HCT116 (cell line): ENCODE measurements around the gene MMS22L. TPM values are rescaled to one million over a fixed set of nuclear protein-coding genes. Genes with fewer than 3 reads are reported as not detected.

Experiments
- ATAC-seq: fragments of 200-7000 bp; cut with Tn5 transposase; 2 replicates; pipeline ENCODE4 v1.9.1; 2020; ENCODE audit warnings: mild to moderate bottlenecking, moderate library complexity
- BruUV-seq: library from RNA; stranded (reverse); fragments of 400-500 nt; replicated peaks from 2 replicates; lab custom pipeline; 2021; lab: Mats Ljungman, UMichigan
- CTCF ChIA-PET: fragments of 300-600 bp; sonication (Branson Sonifier 250); formaldehyde crosslinking; loops from one replicate; lab custom pipeline; 2021; ENCODE audit warnings: antibody characterized with exemption; lab: Charles Lee
- POLR2A ChIA-PET: fragments of 300-600, 350-600 bp; sonication (Branson Sonifier 250); formaldehyde crosslinking; loops from one replicate; lab custom pipeline; 2021; ENCODE audit warnings: antibody characterized with exemption; lab: Charles Lee
- RAD21 ChIA-PET, 2 experiments: fragments of 300-600 bp; sonication (Branson Sonifier 250); formaldehyde crosslinking; loops; one replicate each; lab custom pipeline; 2023; ENCODE audit warnings: low total read pairs in 2 of 2; ENCODE audit not compliant: uncharacterized antibody in 2 of 2, unreplicated experiment in 2 of 2, low non-redundant PET in 1 of 2; lab: Charles Lee
- DNase-seq: peaks from one replicate; pipeline ENCODE4 v3.0.0-alpha.2; 2010; ENCODE audit warnings: low read depth, low spot score
- H2AFZ ChIP-seq: fragments of 200-600 bp; shearing (Covaris generic), sonication (generic); 2 replicates; pipeline ENCODE4 v1.6.1; 2017; ENCODE audit warnings: low read depth, mixed run types, mixed read lengths, antibody characterized with exemption, low read length; ENCODE audit not compliant: poor library complexity, severe bottlenecking
- H3K27ac ChIP-seq: 2 replicates; pipeline ENCODE4 v1.5.1; 2012; ENCODE audit warnings: low read depth, low read length
- H3K27me3 ChIP-seq: fragments of 200-600 bp; sonication (generic); 2 replicates; pipeline ENCODE4 v1.6.1; 2016; ENCODE audit warnings: mixed run types, low read length, mixed read lengths; ENCODE audit not compliant: insufficient read depth
- H3K36me3 ChIP-seq, 2 experiments: fragments of 200-500 bp in 1 of 2; fragments of 200-600 bp in 1 of 2; sonication (Bioruptor generic) in 1 of 2; sonication (generic) in 1 of 2; 2 replicates each; pipeline versions ENCODE4 v1.5.1 to v1.6.1; 2014 to 2016; ENCODE audit warnings: low read length in 2 of 2, inconsistent platforms in 1 of 2, mixed read lengths in 1 of 2, mixed run types in 1 of 2; ENCODE audit not compliant: insufficient read depth in 2 of 2, control insufficient read depth in 1 of 2
- H3K4me1 ChIP-seq, 2 experiments: fragments of 200-600 bp in 1 of 2; sonication (generic) in 1 of 2; 2 replicates each; pipeline versions ENCODE4 v1.5.1 to v1.6.1; 2012 to 2017; ENCODE audit warnings: low read length in 2 of 2, inconsistent platforms in 1 of 2, mild to moderate bottlenecking in 1 of 2, mixed read lengths in 1 of 2, mixed run types in 1 of 2, moderate library complexity in 1 of 2; ENCODE audit not compliant: insufficient read depth in 2 of 2, control insufficient read depth in 1 of 2
- H3K4me2 ChIP-seq: fragments of 200-600 bp; sonication (generic); 2 replicates; pipeline ENCODE4 v1.6.1; 2017; ENCODE audit warnings: mixed run types, low read length, mixed read lengths
- H3K4me3 ChIP-seq, 2 experiments: fragments of 200-600 bp in 1 of 2; sonication (generic) in 1 of 2; replicated peaks in 1 of 2; 2 replicates each; pipeline ENCODE4 v1.5.1; 2011 to 2016; ENCODE audit warnings: low read length in 2 of 2, control low read depth in 1 of 2, low read depth in 1 of 2, mild to moderate bottlenecking in 1 of 2, mixed read lengths in 1 of 2, mixed run types in 1 of 2
- H3K79me2 ChIP-seq: fragments of 200-600 bp; sonication (generic); 2 replicates; pipeline ENCODE4 v1.6.1; 2017; ENCODE audit warnings: mild to moderate bottlenecking, mixed run types, low read length, moderate library complexity, mixed read lengths; ENCODE audit not compliant: insufficient read depth
- H3K9ac ChIP-seq: fragments of 200-600 bp; sonication (generic); 2 replicates; pipeline ENCODE4 v1.6.1; 2016; ENCODE audit warnings: low read length, mixed read lengths
- H3K9me2 ChIP-seq: fragments of 200-600 bp; sonication (generic), shearing (Covaris generic); 2 replicates; pipeline ENCODE4 v1.6.1; 2017; ENCODE audit warnings: mixed run types, mild to moderate bottlenecking, moderate library complexity; ENCODE audit not compliant: insufficient read depth
- H3K9me3 ChIP-seq, 2 experiments: fragments of 200-500 bp in 1 of 2; fragments of 200-600 bp in 1 of 2; sonication (Bioruptor generic) in 1 of 2; sonication (generic) in 1 of 2; 2 replicates each; pipeline ENCODE4 v1.6.1; 2014 to 2017; ENCODE audit warnings: low read length in 2 of 2, mixed read lengths in 2 of 2, inconsistent platforms in 1 of 2, low read depth in 1 of 2, mild to moderate bottlenecking in 1 of 2, mixed run types in 1 of 2, moderate library complexity in 1 of 2; ENCODE audit not compliant: control insufficient read depth in 1 of 2, insufficient read depth in 1 of 2
- H4K20me1 ChIP-seq: fragments of 200-600 bp; sonication (generic), shearing (Covaris generic); 2 replicates; pipeline ENCODE4 v1.6.1; 2017; ENCODE audit warnings: mixed run types, mild to moderate bottlenecking, moderate library complexity; ENCODE audit not compliant: insufficient read depth
- ELF1 ChIP-seq: IDR thresholded peaks from 2 replicates; pipeline ENCODE4 v1.6.1; 2012; ENCODE audit warnings: low read depth, borderline replicate concordance
- EZH2 ChIP-seq: fragments of 200-600 bp; sonication (generic); IDR thresholded peaks from 2 replicates; pipeline ENCODE4 v1.6.1; 2017; ENCODE audit warnings: antibody characterized with exemption, mixed run types
- EZH2phosphoT487 ChIP-seq: fragments of 200-600 bp; IDR thresholded peaks from 2 replicates; pipeline ENCODE4 v1.6.1; 2018; ENCODE audit warnings: antibody characterized with exemption, borderline replicate concordance
- FOSL1 ChIP-seq: IDR thresholded peaks from 2 replicates; pipeline ENCODE4 v1.6.1; 2012; ENCODE audit warnings: low read depth
- POLR2A ChIP-seq: IDR thresholded peaks from 2 replicates; pipeline ENCODE4 v1.7.0; 2011; ENCODE audit warnings: borderline replicate concordance; ENCODE audit not compliant: insufficient read depth, insufficient read length; ENCODE audit errors: extremely low read depth
- RAD21 ChIP-seq: IDR thresholded peaks from 2 replicates; pipeline ENCODE4 v1.6.1; 2012; ENCODE audit warnings: low read depth, mild to moderate bottlenecking
- SP1 ChIP-seq: IDR thresholded peaks from 2 replicates; pipeline ENCODE4 v1.6.1; 2012; ENCODE audit warnings: low read depth
- TCF7L2 ChIP-seq: IDR thresholded peaks from 2 replicates; pipeline ENCODE4 v1.7.0; 2011; ENCODE audit warnings: borderline replicate concordance, inconsistent platforms; ENCODE audit not compliant: insufficient read depth, insufficient read length; ENCODE audit errors: extremely low read depth
- ZNF274 ChIP-seq: fragments of 200-500 bp; sonication (Bioruptor generic); IDR thresholded peaks from 2 replicates; pipeline ENCODE4 v1.6.1; 2014; ENCODE audit warnings: mild to moderate bottlenecking, low read depth, low read length, inconsistent platforms
- intact Hi-C: fragments of 100-400 bp; cut with micrococcal nuclease; formaldehyde crosslinking; loops from 2 replicates; pipeline ENCODE4 v1.10.0; 2022
- total RNA-seq: library from RNA; stranded (reverse); gene quantifications from one replicate; pipeline ENCODE4 v1.2.1, GENCODE V29; 2021; ENCODE audit not compliant: unreplicated experiment
- TF ChIP-seq, protein P1 (sequence below), 3 experiments: fragments of 200-600 bp in 1 of 3; sonication (generic) in 1 of 3; IDR thresholded peaks in 2 of 3; conservative IDR thresholded peaks in 1 of 3; 2 replicates each; pipeline ENCODE4 v1.5.1; 2012 to 2017; ENCODE audit warnings: low read depth in 2 of 3, low read length in 2 of 3, antibody characterized with exemption in 1 of 3, borderline replicate concordance in 1 of 3, control low read depth in 1 of 3, mild to moderate bottlenecking in 1 of 3, mixed read lengths in 1 of 3, mixed run types in 1 of 3, moderate library complexity in 1 of 3; ENCODE audit not compliant: insufficient read depth in 1 of 3

The MMS22L gene
- total RNA-seq, 1 experiment from 2014 or later, result 44.1 TPM

DNA sequence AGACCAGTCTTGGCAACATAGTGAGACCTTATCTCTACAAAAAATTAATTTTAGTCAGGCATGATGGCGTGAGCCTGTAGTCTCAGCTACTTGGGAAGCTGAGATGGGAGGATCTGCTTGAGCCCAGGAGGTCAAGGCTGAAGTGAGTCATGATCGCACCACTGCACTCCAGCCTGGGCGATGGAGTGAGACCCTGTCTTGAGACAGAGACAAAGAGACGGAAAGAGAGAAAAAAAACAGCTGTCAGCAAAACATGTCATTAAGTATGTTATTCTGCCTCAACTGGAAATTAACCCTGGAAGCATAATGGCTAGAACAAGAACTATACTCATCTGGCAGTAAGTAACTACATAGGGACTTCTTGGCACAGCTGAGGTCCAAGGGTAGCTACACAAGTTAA lies 7.2 kb downstream of the MMS22L start:
- Histone ChIP-seq H4K20me1 (no peaks in the 10 kb centered on the region), H3K27ac (no peak overlapping the region), H3K36me3 (peaks cover 23 to 44% of the 10 kb centered on the region in 2 experiments), H3K79me2 (peaks cover 62% of the 10 kb centered on the region), H3K4me3 (no peak overlapping the region), H3K4me1 (no peaks in the 10 kb centered on the region), H3K9me2 (no peaks in the 10 kb centered on the region), H2AFZ (no peak overlapping the region), H3K4me2 (no peak overlapping the region), H3K9me3 (no peaks in the 10 kb centered on the region), H3K27me3 (no peaks in the 10 kb centered on the region), H3K9ac (no peak overlapping the region)
- BruUV-seq, result no TSS peak
- DNase-seq (no peak), ATAC-seq (no peak)
- TF ChIP-seq, protein P1, sequence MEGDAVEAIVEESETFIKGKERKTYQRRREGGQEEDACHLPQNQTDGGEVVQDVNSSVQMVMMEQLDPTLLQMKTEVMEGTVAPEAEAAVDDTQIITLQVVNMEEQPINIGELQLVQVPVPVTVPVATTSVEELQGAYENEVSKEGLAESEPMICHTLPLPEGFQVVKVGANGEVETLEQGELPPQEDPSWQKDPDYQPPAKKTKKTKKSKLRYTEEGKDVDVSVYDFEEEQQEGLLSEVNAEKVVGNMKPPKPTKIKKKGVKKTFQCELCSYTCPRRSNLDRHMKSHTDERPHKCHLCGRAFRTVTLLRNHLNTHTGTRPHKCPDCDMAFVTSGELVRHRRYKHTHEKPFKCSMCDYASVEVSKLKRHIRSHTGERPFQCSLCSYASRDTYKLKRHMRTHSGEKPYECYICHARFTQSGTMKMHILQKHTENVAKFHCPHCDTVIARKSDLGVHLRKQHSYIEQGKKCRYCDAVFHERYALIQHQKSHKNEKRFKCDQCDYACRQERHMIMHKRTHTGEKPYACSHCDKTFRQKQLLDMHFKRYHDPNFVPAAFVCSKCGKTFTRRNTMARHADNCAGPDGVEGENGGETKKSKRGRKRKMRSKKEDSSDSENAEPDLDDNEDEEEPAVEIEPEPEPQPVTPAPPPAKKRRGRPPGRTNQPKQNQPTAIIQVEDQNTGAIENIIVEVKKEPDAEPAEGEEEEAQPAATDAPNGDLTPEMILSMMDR (IDR thresholded peaks at IDR 0.05 in 2 of 3, conservative IDR thresholded peaks at IDR 0.05 in 1 of 3; ENCODE audit: borderline replicate concordance in 1 of 3, insufficient read depth in 1 of 3, low read depth in 2 of 3, low read length in 2 of 3), result no peak
- TF ChIP-seq RAD21 (no peak), POLR2A (no peak), EZH2phosphoT487 (no peak), ELF1 (no peak), FOSL1 (no peak), EZH2 (no peak), ZNF274 (no peak), SP1 (no peak), TCF7L2 (no peak)
- ChIA-PET POLR2A (no interaction called here), RAD21 (no interaction called here), CTCF (no interaction called here)
- intact Hi-C loops, result no loop called here
